Esophagus muscularis mucosa (tissue), 4 donors: Measurements from ENCODE around the gene GP2. TPM values are rescaled to one million over a fixed set of nuclear protein-coding genes. Genes with fewer than 3 reads are reported as not detected.

ENCODE experiments used
- DNase-seq: peaks from one replicate; pipeline ENCODE4 v3.0.0-alpha.2; 2017; ENCODE audit errors: extremely low spot score
- H3K27ac ChIP-seq, 4 donors: fragments of 200-600 bp; sonication (generic); replicated peaks in 1 of 4; 1 replicate in 3 of 4; 2 replicates in 1 of 4; pipeline ENCODE4 v1.5.1; 2016 to 2019; ENCODE audit warnings: mild to moderate bottlenecking in 1 of 4
- H3K27me3 ChIP-seq, 4 donors: fragments of 200-600 bp; sonication (generic); one replicate each; pipeline versions ENCODE4 v1.5.1 to v1.6.0; 2016 to 2019
- H3K36me3 ChIP-seq, 4 donors: fragments of 200-600 bp; sonication (generic); one replicate each; pipeline ENCODE4 v1.5.1; 2016 to 2019
- H3K4me1 ChIP-seq, 4 donors: fragments of 200-600 bp; sonication (generic); one replicate each; pipeline ENCODE4 v1.5.1; 2016 to 2019
- H3K4me3 ChIP-seq, 4 donors: fragments of 200-600 bp; sonication (generic); 1 replicate in 2 of 4; 2 replicates in 2 of 4; pipeline ENCODE4 v1.5.1; 2016 to 2019; ENCODE audit warnings: mild to moderate bottlenecking in 4 of 4, moderate library complexity in 1 of 4
- H3K9me3 ChIP-seq, 4 donors: fragments of 200-600 bp; sonication (generic); 1 replicate in 3 of 4; 2 replicates in 1 of 4; pipeline ENCODE4 v1.5.1; 2016 to 2019
- EP300 ChIP-seq: sonication (generic); formaldehyde crosslinking; IDR thresholded peaks from one replicate; pipeline ENCODE4 v1.6.1; 2017; ENCODE audit warnings: antibody characterized with exemption
- POLR2A ChIP-seq: fragments of 450-650 bp; IDR thresholded peaks from one replicate; pipeline ENCODE4 v1.6.1; 2017; ENCODE audit warnings: antibody characterized with exemption, moderate library complexity, mild to moderate bottlenecking, low read depth
- POLR2AphosphoS5 ChIP-seq, 2 donors: sonication (generic); formaldehyde crosslinking; IDR thresholded peaks; one replicate each; pipeline ENCODE4 v1.6.1; 2017; ENCODE audit warnings: antibody characterized with exemption in 2 of 2
- WGBS: methylation state at CpG from one replicate; pipeline ENCODE4 v1.1.5; 2018; 5-methylcytosine and 5-hydroxymethylcytosine counted together
- intact Hi-C: fragments of 100-400 bp; cut with DNase I; formaldehyde crosslinking; loops from one replicate; pipeline ENCODE4 v1.15.1; 2023
- total RNA-seq, 4 donors: library from RNA; depleted of rRNA; stranded (reverse); fragments of >200 nt; gene quantifications; one replicate each; pipeline versions ENCODE4 v1.1.0 to v1.2.1, GENCODE V29; 2016
- TF ChIP-seq, protein P1 (sequence below), 3 experiments: fragments of 200-600 bp in 2 of 3; fragments of 450-650 bp in 1 of 3; sonication (generic) in 2 of 3; IDR thresholded peaks; one replicate each; pipeline ENCODE4 v1.5.1; 2017 to 2019; ENCODE audit warnings: antibody characterized with exemption in 3 of 3, mild to moderate bottlenecking in 2 of 3, moderate library complexity in 1 of 3

GP2 gene
- total RNA-seq, 4 donors from 2014 or later: not detected

GRCh38 chr16:20331635-20332034 lies 4.3 kb upstream of the GP2 start:
- TF ChIP-seq, protein P1, sequence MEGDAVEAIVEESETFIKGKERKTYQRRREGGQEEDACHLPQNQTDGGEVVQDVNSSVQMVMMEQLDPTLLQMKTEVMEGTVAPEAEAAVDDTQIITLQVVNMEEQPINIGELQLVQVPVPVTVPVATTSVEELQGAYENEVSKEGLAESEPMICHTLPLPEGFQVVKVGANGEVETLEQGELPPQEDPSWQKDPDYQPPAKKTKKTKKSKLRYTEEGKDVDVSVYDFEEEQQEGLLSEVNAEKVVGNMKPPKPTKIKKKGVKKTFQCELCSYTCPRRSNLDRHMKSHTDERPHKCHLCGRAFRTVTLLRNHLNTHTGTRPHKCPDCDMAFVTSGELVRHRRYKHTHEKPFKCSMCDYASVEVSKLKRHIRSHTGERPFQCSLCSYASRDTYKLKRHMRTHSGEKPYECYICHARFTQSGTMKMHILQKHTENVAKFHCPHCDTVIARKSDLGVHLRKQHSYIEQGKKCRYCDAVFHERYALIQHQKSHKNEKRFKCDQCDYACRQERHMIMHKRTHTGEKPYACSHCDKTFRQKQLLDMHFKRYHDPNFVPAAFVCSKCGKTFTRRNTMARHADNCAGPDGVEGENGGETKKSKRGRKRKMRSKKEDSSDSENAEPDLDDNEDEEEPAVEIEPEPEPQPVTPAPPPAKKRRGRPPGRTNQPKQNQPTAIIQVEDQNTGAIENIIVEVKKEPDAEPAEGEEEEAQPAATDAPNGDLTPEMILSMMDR (IDR thresholded peaks at IDR 0.05): no peak
- TF ChIP-seq POLR2AphosphoS5 (IDR thresholded peaks at IDR 0.05): no peak
- H3K27ac ChIP-seq: no peak overlapping the region

DNA sequence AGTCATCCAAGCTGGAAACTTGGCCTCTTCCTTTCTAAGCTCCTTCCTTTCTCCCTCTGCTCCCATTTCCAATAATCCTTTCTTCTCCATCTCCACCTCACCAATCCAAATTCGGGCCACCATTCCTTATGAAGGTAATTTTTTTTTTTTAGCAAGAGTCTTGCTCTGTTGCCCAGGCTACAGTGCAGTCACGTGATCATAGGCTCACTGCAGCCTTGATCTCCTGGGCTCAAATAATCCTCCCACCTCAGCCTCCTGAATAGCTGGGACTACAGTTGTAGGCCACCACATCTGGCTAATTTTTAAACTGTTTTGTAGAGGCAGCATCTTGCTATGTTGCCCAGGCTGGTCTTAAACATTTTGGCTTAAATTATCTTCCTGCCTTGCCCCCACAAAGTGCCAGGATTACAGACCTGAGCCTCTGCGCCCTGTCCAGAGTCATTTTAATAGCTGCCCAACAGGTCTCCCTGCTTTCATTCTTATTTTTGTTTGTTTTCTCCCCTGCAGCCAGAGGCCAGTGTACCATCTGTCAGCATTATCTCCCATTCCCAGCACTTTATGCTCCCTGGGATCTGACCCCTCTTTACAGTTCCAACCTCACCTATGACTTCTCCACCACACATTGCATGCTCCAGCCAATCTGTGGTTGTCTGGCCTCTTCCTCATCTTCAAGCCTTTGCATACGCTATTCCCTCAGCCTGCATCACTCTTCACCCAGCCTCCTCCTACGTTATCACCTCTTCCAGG lies 2.3 kb upstream of the GP2 start:
- Histone ChIP-seq H3K27ac (no peak overlapping the region), H3K4me1 (no peaks in the 10 kb centered on the region), H3K36me3 (no peaks in the 10 kb centered on the region), H3K27me3 (peaks cover 0 to 3% (median 0%) of the 10 kb centered on the region in 4 donors), H3K4me3 (no peak overlapping the region), H3K9me3 (no peaks in the 10 kb centered on the region)
- intact Hi-C loops: loop anchor here (10.0 kb wide), 1 partner anchor 55 kb away; no protein-coding TSS in a partner anchor
- no peak for TF ChIP-seq POLR2A
- TF ChIP-seq, protein P1 (IDR thresholded peaks at IDR 0.05): no peak
- no peak for TF ChIP-seq EP300
- no peak for TF ChIP-seq POLR2AphosphoS5 (IDR thresholded peaks at IDR 0.05)
- DNase-seq: no peak
- WGBS: 74% methylated on average over 5 of the region's 5 CpGs

More at GRCh38 chr16:20331635-20332034, 4.3 kb upstream of the GP2 start:
- Histone ChIP-seq H3K9me3 (no peaks in the 10 kb centered on the region), H3K4me3 (no peak overlapping the region), H3K4me1 (no peaks in the 10 kb centered on the region), H3K36me3 (no peaks in the 10 kb centered on the region), H3K27me3 (peaks cover 0 to 3% (median 0%) of the 10 kb centered on the region in 4 donors)
- no peak for DNase-seq
- intact Hi-C loops: no loop called here
- no CpG with 5 or more reads among the region's 5 CpGs for WGBS

DNA sequence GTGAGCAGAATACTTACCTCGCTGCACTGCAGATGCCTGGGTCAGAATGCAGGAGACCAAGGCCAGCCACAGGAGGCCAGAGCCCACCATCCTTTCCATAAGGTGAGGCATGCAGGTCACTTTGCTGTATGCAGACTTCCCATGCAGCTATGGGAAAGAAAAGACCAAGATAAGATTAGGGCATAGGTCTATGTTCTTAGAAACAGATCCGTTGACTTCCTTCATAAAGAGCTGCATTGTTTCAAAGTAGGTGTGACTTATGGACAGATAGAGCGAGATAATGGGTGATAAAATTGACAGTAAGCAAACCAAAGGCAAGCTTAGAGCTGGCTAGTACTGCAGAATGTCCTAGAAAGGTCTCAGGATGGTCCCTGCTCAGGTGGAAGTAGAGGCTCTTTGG lies 992 bp downstream of the GP2 start:
- no peak overlapping the region for H3K4me3 ChIP-seq
- no peak for DNase-seq
- intact Hi-C loops: loop anchor here (10.0 kb wide), 1 partner anchor 58 kb away; no protein-coding TSS in a partner anchor
- H3K4me1 ChIP-seq: no peaks in the 10 kb centered on the region
- TF ChIP-seq, protein P1 (IDR thresholded peaks at IDR 0.05): no peak
- TF ChIP-seq POLR2AphosphoS5 (IDR thresholded peaks at IDR 0.05) (no peak), EP300 (no peak), POLR2A (no peak)
- WGBS: 65% methylated on average over 3 of the region's 3 CpGs
- H3K36me3 ChIP-seq: no peaks in the 10 kb centered on the region
- H3K27ac ChIP-seq: no peak overlapping the region
- peaks cover 0 to 3% (median 0%) of the 10 kb centered on the region in 4 donors for H3K27me3 ChIP-seq
- H3K9me3 ChIP-seq: no peaks in the 10 kb centered on the region

DNA sequence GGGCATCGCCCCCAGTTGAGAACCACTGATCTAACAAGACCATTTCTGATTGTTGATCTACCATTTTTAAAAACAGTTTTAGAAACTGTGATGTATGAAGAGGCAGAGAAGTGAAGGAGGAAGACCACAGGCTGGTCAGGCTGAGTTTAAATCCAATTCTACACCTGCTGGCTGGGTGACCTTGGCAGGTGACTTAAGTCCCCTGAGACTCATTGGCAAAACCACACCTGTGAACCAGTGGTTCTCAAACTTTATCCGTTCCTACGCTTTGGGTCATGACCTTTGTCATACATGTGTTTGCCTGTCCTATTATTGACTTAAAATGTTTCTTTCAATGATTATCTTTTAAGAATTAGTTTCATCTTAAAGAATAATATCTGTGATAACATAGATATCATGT lies 2.3 kb downstream of the GP2 start:
- WGBS: 45% methylated on average over 3 of the region's 3 CpGs
- Histone ChIP-seq H3K9me3 (no peaks in the 10 kb centered on the region), H3K4me3 (no peak overlapping the region), H3K27me3 (peaks cover 0 to 3% (median 0%) of the 10 kb centered on the region in 4 donors), H3K4me1 (no peaks in the 10 kb centered on the region), H3K36me3 (no peaks in the 10 kb centered on the region), H3K27ac (no peak overlapping the region)
- no peak for DNase-seq
- intact Hi-C loops: loop anchor here (10.0 kb wide), 1 partner anchor 60 kb away; no protein-coding TSS in a partner anchor
- TF ChIP-seq POLR2AphosphoS5 (IDR thresholded peaks at IDR 0.05) (no peak), POLR2A (no peak), EP300 (no peak)

- TF ChIP-seq EP300: no peak
- TF ChIP-seq, protein P1 (IDR thresholded peaks at IDR 0.05): no peak
- TF ChIP-seq POLR2A: no peak
- no peak for TF ChIP-seq POLR2AphosphoS5 (IDR thresholded peaks at IDR 0.05)
- H3K4me3 ChIP-seq: no peak overlapping the region
- no peaks in the 10 kb centered on the region for H3K9me3 ChIP-seq
- intact Hi-C loops: loop anchor here (10.0 kb wide), 1 partner anchor 61 kb away; no protein-coding TSS in a partner anchor
- no peak overlapping the region for H3K27ac ChIP-seq
- H3K36me3 ChIP-seq: no peaks in the 10 kb centered on the region
- peaks cover 0 to 3% (median 0%) of the 10 kb centered on the region in 4 donors for H3K27me3 ChIP-seq
- H3K4me1 ChIP-seq: no peaks in the 10 kb centered on the region
- DNase-seq: no peak
- 77% methylated on average over 9 of the region's 9 CpGs for WGBS
Observed at GRCh38 chr16:20323591-20324117, 3.7 kb downstream of the GP2 start.
